C4-2B (cell line): ENCODE data around the gene CHTF18.

ENCODE experiments used
- CTCF ChIP-seq: fragments of 450-650 bp; conservative IDR thresholded peaks from 2 replicates; pipeline ENCODE4 v1.5.1; 2017; ENCODE audit warnings: mild to moderate bottlenecking
- ZFX ChIP-seq: fragments of 450-650 bp; IDR thresholded peaks from 2 replicates; pipeline ENCODE4 v1.6.1; 2017

DNA sequence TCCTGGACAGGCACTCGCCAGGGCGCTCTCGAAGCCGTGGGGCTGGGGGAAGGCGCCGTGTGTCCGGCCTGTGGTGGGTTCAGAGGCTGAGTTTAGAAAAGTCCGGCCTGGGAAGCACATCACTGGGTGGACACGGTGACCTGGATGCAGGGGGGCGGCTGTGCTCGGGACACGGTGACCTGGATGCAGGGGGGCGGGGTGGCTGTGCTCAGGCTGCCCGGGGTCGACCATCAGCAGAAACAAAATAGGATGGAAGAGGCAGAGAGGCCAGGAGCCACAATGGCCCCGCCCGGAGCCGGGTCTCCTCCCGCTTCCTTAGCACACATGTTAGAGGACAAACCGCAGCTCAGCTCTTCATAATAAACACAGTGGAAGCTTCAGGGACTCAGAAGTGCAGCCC is 55.4 kb downstream of the CHTF18 start:
- TF ChIP-seq CTCF (no peak), ZFX (no peak)
